Colonic mucosa (tissue), 4 donors: ENCODE results near the gene FOS. TPM values are rescaled to one million over a fixed set of nuclear protein-coding genes. Genes with fewer than 3 reads are reported as not detected.

Experiments used
- DNase-seq: peaks from one replicate; pipeline ENCODE4 v3.0.0-alpha.2; 2020
- H3K27ac ChIP-seq: fragments of 200-600 bp; one replicate; pipeline ENCODE4 v1.8.0; 2021
- H3K27me3 ChIP-seq: fragments of 200-600 bp; one replicate; pipeline ENCODE4 v1.8.0; 2021
- H3K36me3 ChIP-seq: fragments of 200-600 bp; one replicate; pipeline ENCODE4 v1.8.0; 2021
- H3K4me1 ChIP-seq: fragments of 200-600 bp; one replicate; pipeline ENCODE4 v1.8.0; 2021; ENCODE audit warnings: mild to moderate bottlenecking
- H3K4me3 ChIP-seq: fragments of 200-600 bp; one replicate; pipeline ENCODE4 v1.8.0; 2021
- H3K9ac ChIP-seq, 2 donors: one replicate each; pipeline ENCODE4 v1.7.0; 2013; ENCODE audit warnings: control low read depth in 2 of 2, low read depth in 2 of 2, low read length in 2 of 2
- H3K9me3 ChIP-seq: fragments of 200-600 bp; one replicate; pipeline ENCODE4 v1.8.0; 2021
- CTCF ChIP-seq: fragments of 200-600 bp; IDR thresholded peaks from one replicate; pipeline ENCODE4 v1.8.0; 2022; ENCODE audit warnings: antibody characterized with exemption, mild to moderate bottlenecking
- intact Hi-C: fragments of 100-400 bp; cut with DNase I; formaldehyde crosslinking; loops from one replicate; pipeline ENCODE4 v1.14.1; 2022
- total RNA-seq, 2 donors: library from RNA; stranded (reverse); fragmentation: NEBNext Ultra II Directional in 1 of 2; extraction: Animal tissue kit (Norgen Biotek cat#: 25700) in 1 of 2; gene quantifications; one replicate each; pipeline ENCODE4 v1.2.1, GENCODE V29; 2021
- donor health status: healthy.
- donor health status: DM: no; HTN: no; CAD: no.
- donor health status: DM: no; HTN: no; CAD: no.

The FOS gene
- total RNA-seq, 2 donors from 2014 or later, result 86.9 to 98.4 TPM

- intact Hi-C loops, result no loop called here
- no peak for DNase-seq
- H3K9me3 ChIP-seq, result no peaks in the 10 kb centered on the region
- no peak overlapping the region for H3K9ac ChIP-seq
- no peak overlapping the region for H3K27ac ChIP-seq
- H3K4me3 ChIP-seq, result no peak overlapping the region
- TF ChIP-seq CTCF, result no peak
- H3K27me3 ChIP-seq, result no peaks in the 10 kb centered on the region
- no peaks in the 10 kb centered on the region for H3K36me3 ChIP-seq
- H3K4me1 ChIP-seq, result peaks cover 2% of the 10 kb centered on the region
Measured at GRCh38 chr14:75247286-75247922, 31.2 kb upstream of the FOS start.

GRCh38 chr14:75247939-75248338 lies 30.7 kb upstream of the FOS start:
- no peak overlapping the region for H3K4me3 ChIP-seq
- H3K27me3 ChIP-seq, result no peaks in the 10 kb centered on the region
- H3K9me3 ChIP-seq, result no peaks in the 10 kb centered on the region
- peaks cover 4% of the 10 kb centered on the region for H3K4me1 ChIP-seq
- H3K27ac ChIP-seq, result no peak overlapping the region
- H3K36me3 ChIP-seq, result no peaks in the 10 kb centered on the region
- no peak for TF ChIP-seq CTCF
- intact Hi-C loops, result no loop called here
- H3K9ac ChIP-seq, result no peak overlapping the region
- no peak for DNase-seq

GRCh38 chr14:75249251-75249957 lies 29.2 kb upstream of the FOS start:
- no peak for TF ChIP-seq CTCF
- Histone ChIP-seq H3K36me3 (no peaks in the 10 kb centered on the region), H3K9ac (peak overlapping the region in 1 of 2 donors; percentile 26), H3K27me3 (no peaks in the 10 kb centered on the region), H3K27ac (no peak overlapping the region), H3K4me1 (peaks cover 4% of the 10 kb centered on the region), H3K9me3 (no peaks in the 10 kb centered on the region), H3K4me3 (no peak overlapping the region)
- intact Hi-C loops, result no loop called here
- no peak for DNase-seq

- H3K9me3 ChIP-seq, result no peaks in the 10 kb centered on the region
- H3K36me3 ChIP-seq, result no peaks in the 10 kb centered on the region
- no peak overlapping the region for H3K27ac ChIP-seq
- intact Hi-C loops, result no loop called here
- H3K27me3 ChIP-seq, result no peaks in the 10 kb centered on the region
- H3K9ac ChIP-seq, result peak overlapping the region in 1 of 2 donors; percentile 26
- H3K4me3 ChIP-seq, result no peak overlapping the region
- H3K4me1 ChIP-seq, result peaks cover 4% of the 10 kb centered on the region
- no peak for TF ChIP-seq CTCF
- DNase-seq, result no peak
Measured at GRCh38 chr14:75249958-75250336, 28.7 kb upstream of the FOS start.

- H3K9ac ChIP-seq, result peak overlapping the region in 1 of 2 donors; percentile 38
- intact Hi-C loops, result no loop called here
- H3K4me1 ChIP-seq, result peaks cover 9% of the 10 kb centered on the region
- H3K4me3 ChIP-seq, result no peak overlapping the region
- H3K27ac ChIP-seq, result no peak overlapping the region
- no peak for DNase-seq
- TF ChIP-seq CTCF, result no peak
- H3K9me3 ChIP-seq, result no peaks in the 10 kb centered on the region
- no peaks in the 10 kb centered on the region for H3K36me3 ChIP-seq
- H3K27me3 ChIP-seq, result no peaks in the 10 kb centered on the region
Measured at GRCh38 chr14:75250800-75251199, 27.8 kb upstream of the FOS start.
